Coronary artery (tissue), 2 donors: Measurements from ENCODE around the gene BCL11A.

Source experiments
- DNase-seq: peaks from one replicate; pipeline ENCODE4 v3.0.0-alpha.2; 2017; ENCODE audit warnings: low spot score
- H3K27ac ChIP-seq, 2 donors: fragments of 200-600 bp; sonication (generic); one replicate each; pipeline ENCODE4 v1.5.1; 2016 to 2019
- H3K4me3 ChIP-seq: fragments of 200-600 bp; sonication (generic); 2 replicates; pipeline ENCODE4 v1.5.1; 2016; ENCODE audit warnings: mild to moderate bottlenecking, moderate library complexity
- CTCF ChIP-seq: fragments of 200-600 bp; sonication (generic); IDR thresholded peaks from one replicate; pipeline ENCODE4 v1.5.1; 2019; ENCODE audit warnings: antibody characterized with exemption

The BCL11A gene

GRCh38 chr2:60538101-60538500 is 15.4 kb downstream of the BCL11A start:
- DNase-seq = no peak
- no peak overlapping the region for H3K27ac ChIP-seq
- no peak overlapping the region for H3K4me3 ChIP-seq
- no peak for TF ChIP-seq CTCF

GRCh38 chr2:60536746-60537145 is 16.7 kb downstream of the BCL11A start:
- no peak for DNase-seq
- TF ChIP-seq CTCF = no peak
- Histone ChIP-seq H3K27ac (no peak overlapping the region), H3K4me3 (no peak overlapping the region)

DNA sequence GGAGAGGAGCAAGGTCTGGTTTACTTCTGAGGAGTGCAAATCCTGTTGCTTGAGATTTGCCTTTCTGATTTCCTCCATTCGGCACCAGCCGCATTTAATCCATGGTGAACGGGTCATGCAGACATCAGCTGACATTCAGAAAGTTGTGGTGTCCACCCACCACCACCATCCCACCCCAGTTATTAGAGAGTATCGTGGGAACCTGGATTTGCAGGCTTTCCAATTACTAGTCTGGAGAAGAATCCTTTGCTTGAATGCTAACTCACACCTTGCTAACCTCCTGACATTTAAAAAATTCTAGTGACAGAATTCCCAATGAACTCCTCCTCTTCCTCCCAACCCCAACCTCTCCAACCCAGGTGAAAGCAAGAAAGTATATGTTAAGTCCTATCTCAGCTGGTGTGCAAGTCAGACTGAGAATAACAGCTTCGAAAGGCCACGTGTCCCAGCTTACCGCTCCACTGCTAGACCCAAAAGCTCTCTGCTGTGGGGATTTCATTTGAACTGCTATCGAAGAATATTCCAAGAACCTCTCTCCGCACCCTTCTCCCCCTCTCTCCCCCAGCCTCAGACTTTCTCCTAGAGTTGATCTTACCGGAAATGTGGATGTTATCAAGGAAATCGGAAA is 17.7 kb downstream of the BCL11A start:
- DNase-seq = no peak
- Histone ChIP-seq H3K27ac (no peak overlapping the region), H3K4me3 (no peak overlapping the region)
- no peak for TF ChIP-seq CTCF

DNA sequence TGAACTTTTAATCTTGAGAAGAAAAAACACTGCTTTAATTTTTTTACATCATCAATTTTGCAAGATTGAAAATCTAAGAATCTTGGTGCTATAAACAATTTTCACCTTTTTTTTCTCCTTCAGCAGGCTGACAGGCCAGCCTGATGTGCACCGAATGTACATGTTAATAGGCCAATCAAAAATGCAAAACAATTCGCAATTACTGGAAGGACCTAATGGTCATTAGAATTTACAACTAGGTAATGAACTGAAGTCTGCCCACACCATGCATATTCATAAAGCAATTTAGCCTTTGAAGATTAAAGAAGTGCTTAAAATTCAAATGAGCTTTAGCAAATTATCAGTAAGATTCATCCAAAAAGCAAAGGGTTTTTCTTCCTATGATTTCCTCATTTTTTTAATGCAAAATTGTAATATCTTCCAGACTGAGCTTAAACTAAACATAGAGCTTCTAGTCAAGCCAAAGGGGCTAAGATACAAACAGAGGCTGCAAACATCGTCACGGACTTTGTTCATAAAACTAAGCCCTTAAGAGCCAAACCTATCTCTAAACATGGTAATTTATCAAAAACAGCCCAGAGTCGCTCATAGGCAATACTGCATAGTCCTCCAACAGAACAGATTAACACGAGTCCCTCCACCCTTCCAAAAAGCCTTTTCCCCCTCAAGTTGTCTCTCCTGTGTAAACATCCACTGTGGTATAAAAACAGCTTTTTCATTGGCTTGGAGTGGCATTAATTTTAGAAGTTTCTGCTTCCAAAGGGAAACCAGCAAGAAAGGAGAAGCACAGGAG is 18.4 kb downstream of the BCL11A start:
- DNase-seq = no peak
- no peak for TF ChIP-seq CTCF
- no peak overlapping the region for H3K27ac ChIP-seq
- no peak overlapping the region for H3K4me3 ChIP-seq

- DNase-seq = no peak
- TF ChIP-seq CTCF = no peak
- H3K27ac ChIP-seq = no peak overlapping the region
- no peak overlapping the region for H3K4me3 ChIP-seq
Measured at GRCh38 chr2:60534052-60534685, 19.3 kb downstream of the BCL11A start.

DNA sequence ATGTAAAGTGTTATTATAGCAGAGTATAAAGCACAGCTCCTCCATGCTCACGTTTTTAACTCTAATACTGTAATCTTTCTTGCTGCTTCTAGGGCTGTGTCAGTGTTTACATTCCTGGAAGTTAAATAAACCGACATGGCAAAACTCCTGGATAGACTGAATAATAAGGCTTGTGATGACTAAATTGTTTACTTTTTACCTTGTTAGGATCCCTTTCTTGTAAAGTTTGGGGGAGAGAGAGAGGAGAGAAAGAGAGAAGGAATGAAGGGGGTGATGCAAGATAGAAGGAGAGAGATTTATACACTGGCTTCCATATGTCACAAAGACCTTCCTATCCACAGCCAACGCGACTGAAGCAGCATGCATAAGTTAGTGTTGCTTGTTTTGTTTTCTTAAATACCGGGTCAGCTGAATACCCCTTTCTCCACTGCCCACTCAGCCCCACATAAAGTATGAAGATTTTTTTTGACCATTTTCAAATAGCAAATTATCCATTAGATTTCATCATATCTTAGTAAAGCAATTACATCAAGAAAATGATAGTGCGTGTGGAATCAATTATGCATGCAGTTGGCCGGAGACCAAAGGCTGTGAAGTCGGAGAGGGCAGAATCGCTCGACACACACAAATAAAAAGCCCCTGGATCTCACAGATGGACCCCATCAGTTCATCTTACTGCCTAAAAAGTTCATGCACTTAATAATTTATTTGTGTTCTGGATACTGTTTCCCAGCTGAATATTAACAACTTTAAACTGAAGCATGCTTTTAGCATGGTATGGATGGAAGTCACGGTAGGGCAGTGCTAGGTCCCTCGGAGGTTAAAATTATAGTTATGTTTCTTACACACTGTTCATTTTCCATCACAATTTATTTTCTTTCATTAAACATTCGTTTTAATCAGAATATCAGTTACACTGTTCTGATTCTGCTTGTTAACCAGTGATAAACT is 20.1 kb downstream of the BCL11A start:
- no peak overlapping the region for H3K27ac ChIP-seq
- DNase-seq = no peak
- TF ChIP-seq CTCF = no peak
- H3K4me3 ChIP-seq = no peak overlapping the region
